GM12878 (cell line): ENCODE measurements around the gene RABGEF1.

ENCODE experiments used
- CEBPB ChIP-seq, 2 experiments: fragments of 150-350 bp in 1 of 2; IDR thresholded peaks; 2 replicates each; pipeline ENCODE4 v1.6.1; 2012 to 2014; ENCODE audit warnings: low read depth in 2 of 2, low read length in 2 of 2, borderline replicate concordance in 1 of 2, inconsistent platforms in 1 of 2
- EP300 ChIP-seq, 2 experiments: fragments of 150-350 bp in 1 of 2; IDR thresholded peaks; 2 replicates each; pipeline ENCODE4 v1.6.1; 2011 to 2012; ENCODE audit warnings: low read depth in 2 of 2, low read length in 2 of 2, borderline replicate concordance in 1 of 2, improper control_type of control experiment in 1 of 2, inconsistent platforms in 1 of 2; ENCODE audit not compliant: control insufficient read depth in 1 of 2
- FOS ChIP-seq: IDR thresholded peaks from 3 replicates; pipeline ENCODE4 v1.6.1; 2011; ENCODE audit warnings: borderline replicate concordance; ENCODE audit not compliant: insufficient read length; ENCODE audit errors: extremely low read depth
- GABPA ChIP-seq: IDR thresholded peaks from 2 replicates; pipeline ENCODE4 v1.6.1; 2014; ENCODE audit warnings: antibody characterized with exemption, low read depth, mild to moderate bottlenecking, inconsistent platforms
- HDAC2 ChIP-seq: fragments of 200-600 bp; sonication (generic); IDR thresholded peaks from 2 replicates; pipeline ENCODE4 v1.6.1; 2017
- JUND ChIP-seq: IDR thresholded peaks from 2 replicates; pipeline ENCODE4 v1.6.1; 2012; ENCODE audit warnings: low read depth, mild to moderate bottlenecking, low read length, improper control_type of control experiment, moderate library complexity
- NFXL1 ChIP-seq: fragments of 450-650 bp; IDR thresholded peaks from 2 replicates; pipeline ENCODE4 v1.6.1; 2017; ENCODE audit warnings: antibody characterized with exemption, mild to moderate bottlenecking, borderline replicate concordance
- POLR2A ChIP-seq: IDR thresholded peaks from 2 replicates; pipeline ENCODE4 v1.6.1; 2011; ENCODE audit warnings: low read depth, mild to moderate bottlenecking, low read length
- RELA ChIP-seq: fragments of 450-650 bp; IDR thresholded peaks from 2 replicates; pipeline ENCODE4 v1.8.0; 2014; ENCODE audit warnings: borderline replicate concordance; ENCODE audit not compliant: partially characterized antibody
- SIN3A ChIP-seq: IDR thresholded peaks from 2 replicates; pipeline ENCODE4 v1.6.1; 2012; ENCODE audit warnings: low read depth, low read length, improper control_type of control experiment
- TAF1 ChIP-seq: IDR thresholded peaks from 2 replicates; pipeline ENCODE4 v1.6.1; 2011; ENCODE audit warnings: mild to moderate bottlenecking, low read depth, low read length, borderline replicate concordance
- TF ChIP-seq, protein P1 (sequence below): fragments of 450-650 bp; IDR thresholded peaks from 2 replicates; pipeline ENCODE4 v1.6.1; 2017; ENCODE audit warnings: low read depth, mild to moderate bottlenecking, moderate library complexity
- TF ChIP-seq, protein P2 (sequence below), 3 experiments: IDR thresholded peaks in 2 of 3; conservative IDR thresholded peaks in 1 of 3; 2 replicates each; pipeline ENCODE4 v1.5.1; 2011; ENCODE audit warnings: low read depth in 3 of 3, low read length in 3 of 3, mild to moderate bottlenecking in 3 of 3, control low read depth in 2 of 3, moderate library complexity in 2 of 3, inconsistent platforms in 1 of 3, mixed read lengths in 1 of 3; ENCODE audit not compliant: control insufficient read depth in 2 of 3, insufficient read depth in 1 of 3; ENCODE audit errors: extremely low read depth in 1 of 3
- TF ChIP-seq, protein P3 (sequence below): IDR thresholded peaks from 2 replicates; pipeline ENCODE4 v1.6.1; 2012; ENCODE audit warnings: low read depth, low read length, improper control_type of control experiment

DNA sequence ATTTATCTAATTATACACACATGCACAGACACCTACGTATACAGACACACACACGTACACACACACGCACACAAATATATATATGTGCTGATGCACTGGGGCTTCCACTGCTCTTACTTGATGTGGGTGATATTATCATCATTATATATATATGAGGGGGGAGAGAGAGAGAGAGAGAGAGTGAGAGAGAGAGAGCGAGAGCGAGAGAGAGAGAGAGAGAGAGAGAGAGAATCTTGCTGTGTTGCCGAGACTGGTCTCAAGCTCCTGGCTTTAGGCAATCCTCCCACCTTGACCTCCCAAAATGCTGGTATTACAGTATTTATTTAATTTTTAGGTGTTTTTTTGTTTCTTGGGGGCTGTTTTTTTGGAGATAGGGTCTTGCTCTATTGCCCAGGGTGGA, 3.6 kb upstream of the RABGEF1 start:
- TF ChIP-seq JUND, result no peak
- TF ChIP-seq RELA, result no peak
- TF ChIP-seq SIN3A, result no peak
- TF ChIP-seq TAF1, result no peak
- TF ChIP-seq CEBPB (IDR thresholded peaks at IDR 0.05; ENCODE audit: borderline replicate concordance in 1 of 2, low read depth in 2 of 2, low read length in 2 of 2), result no peak
- no peak for TF ChIP-seq POLR2A
- TF ChIP-seq NFXL1, result no peak
- no peak for TF ChIP-seq EP300 (IDR thresholded peaks at IDR 0.05; ENCODE audit: borderline replicate concordance in 1 of 2, control insufficient read depth in 1 of 2, low read depth in 2 of 2, low read length in 2 of 2)
- TF ChIP-seq, protein P1, sequence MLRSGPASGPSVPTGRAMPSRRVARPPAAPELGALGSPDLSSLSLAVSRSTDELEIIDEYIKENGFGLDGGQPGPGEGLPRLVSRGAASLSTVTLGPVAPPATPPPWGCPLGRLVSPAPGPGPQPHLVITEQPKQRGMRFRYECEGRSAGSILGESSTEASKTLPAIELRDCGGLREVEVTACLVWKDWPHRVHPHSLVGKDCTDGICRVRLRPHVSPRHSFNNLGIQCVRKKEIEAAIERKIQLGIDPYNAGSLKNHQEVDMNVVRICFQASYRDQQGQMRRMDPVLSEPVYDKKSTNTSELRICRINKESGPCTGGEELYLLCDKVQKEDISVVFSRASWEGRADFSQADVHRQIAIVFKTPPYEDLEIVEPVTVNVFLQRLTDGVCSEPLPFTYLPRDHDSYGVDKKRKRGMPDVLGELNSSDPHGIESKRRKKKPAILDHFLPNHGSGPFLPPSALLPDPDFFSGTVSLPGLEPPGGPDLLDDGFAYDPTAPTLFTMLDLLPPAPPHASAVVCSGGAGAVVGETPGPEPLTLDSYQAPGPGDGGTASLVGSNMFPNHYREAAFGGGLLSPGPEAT, result no peak
- TF ChIP-seq, protein P2, sequence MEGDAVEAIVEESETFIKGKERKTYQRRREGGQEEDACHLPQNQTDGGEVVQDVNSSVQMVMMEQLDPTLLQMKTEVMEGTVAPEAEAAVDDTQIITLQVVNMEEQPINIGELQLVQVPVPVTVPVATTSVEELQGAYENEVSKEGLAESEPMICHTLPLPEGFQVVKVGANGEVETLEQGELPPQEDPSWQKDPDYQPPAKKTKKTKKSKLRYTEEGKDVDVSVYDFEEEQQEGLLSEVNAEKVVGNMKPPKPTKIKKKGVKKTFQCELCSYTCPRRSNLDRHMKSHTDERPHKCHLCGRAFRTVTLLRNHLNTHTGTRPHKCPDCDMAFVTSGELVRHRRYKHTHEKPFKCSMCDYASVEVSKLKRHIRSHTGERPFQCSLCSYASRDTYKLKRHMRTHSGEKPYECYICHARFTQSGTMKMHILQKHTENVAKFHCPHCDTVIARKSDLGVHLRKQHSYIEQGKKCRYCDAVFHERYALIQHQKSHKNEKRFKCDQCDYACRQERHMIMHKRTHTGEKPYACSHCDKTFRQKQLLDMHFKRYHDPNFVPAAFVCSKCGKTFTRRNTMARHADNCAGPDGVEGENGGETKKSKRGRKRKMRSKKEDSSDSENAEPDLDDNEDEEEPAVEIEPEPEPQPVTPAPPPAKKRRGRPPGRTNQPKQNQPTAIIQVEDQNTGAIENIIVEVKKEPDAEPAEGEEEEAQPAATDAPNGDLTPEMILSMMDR (IDR thresholded peaks at IDR 0.05 in 2 of 3, conservative IDR thresholded peaks at IDR 0.05 in 1 of 3; ENCODE audit: control insufficient read depth in 2 of 3, extremely low read depth in 1 of 3, insufficient read depth in 1 of 3, low read depth in 3 of 3, low read length in 3 of 3), result no peak
- TF ChIP-seq, protein P3, sequence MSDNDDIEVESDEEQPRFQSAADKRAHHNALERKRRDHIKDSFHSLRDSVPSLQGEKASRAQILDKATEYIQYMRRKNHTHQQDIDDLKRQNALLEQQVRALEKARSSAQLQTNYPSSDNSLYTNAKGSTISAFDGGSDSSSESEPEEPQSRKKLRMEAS, result no peak
- TF ChIP-seq HDAC2, result no peak
- TF ChIP-seq FOS, result no peak
- no peak for TF ChIP-seq GABPA
